ENCODE data around the gene NR1H2.

GRCh38 chr19:50380751-50381151 lies 4.5 kb downstream of the NR1H2 start:
- no peak for TF ChIP-seq CTCF (IDR thresholded peaks at IDR 0.05; ENCODE audit: poor library complexity)
- no peak for TF ChIP-seq EZH2 (IDR thresholded peaks at IDR 0.05; ENCODE audit: borderline replicate concordance)
